ENCODE data around the gene SEPTIN6. TPM values are rescaled to one million over a fixed set of nuclear protein-coding genes. Genes with fewer than 3 reads are reported as not detected.

Gene SEPTIN6
- total RNA-seq, 1 experiment from 2014 or later = 7.7 TPM

DNA sequence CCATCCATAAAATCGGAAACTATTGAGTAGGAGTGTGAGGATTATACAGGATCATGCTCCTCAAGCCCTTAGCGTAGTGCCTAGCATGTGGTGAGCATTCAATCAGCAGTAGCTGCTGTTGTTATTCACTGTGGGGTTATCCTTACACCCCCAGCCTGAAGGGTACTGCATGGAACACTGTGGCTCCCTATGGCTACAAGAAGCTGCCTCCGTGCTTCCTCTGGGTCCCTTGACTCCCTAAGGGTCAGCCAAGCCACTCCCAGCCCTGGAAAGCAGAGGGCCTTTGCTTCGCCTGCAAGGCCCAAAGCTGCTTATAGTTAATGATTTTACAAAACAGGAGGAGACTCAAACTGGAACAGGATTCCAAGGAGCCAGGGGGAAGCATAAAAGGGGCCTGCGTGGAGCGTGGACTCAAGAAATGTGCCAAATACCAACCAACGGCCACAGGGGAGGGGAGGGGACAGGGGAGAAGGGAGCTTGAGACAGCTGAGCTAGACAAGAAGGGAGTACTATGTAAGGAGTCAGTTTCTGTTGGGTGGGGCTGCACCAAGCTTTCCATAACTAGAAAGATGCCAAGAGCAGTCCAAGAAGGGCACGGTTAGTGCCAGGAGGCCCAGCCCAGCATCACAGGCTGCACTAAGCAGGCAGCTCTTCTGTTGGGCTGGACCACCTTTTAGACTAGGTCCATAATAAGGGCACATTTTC lies 15.9 kb downstream of the SEPTIN6 start:
- no peak for DNase-seq
- Mint-ChIP-seq H3K27ac (ENCODE audit: unreplicated experiment) (no peak overlapping the region), H3K4me1 (ENCODE audit: low read depth, unreplicated experiment) (peaks cover 8% of the 10 kb centered on the region), H3K9me3 (ENCODE audit: low read depth, unreplicated experiment) (no peaks in the 10 kb centered on the region), H3K27me3 (ENCODE audit: unreplicated experiment) (no peaks in the 10 kb centered on the region), H3K4me3 (ENCODE audit: low read depth, unreplicated experiment) (no peak overlapping the region), H3K36me3 (ENCODE audit: insufficient read depth, unreplicated experiment) (no peaks in the 10 kb centered on the region)
- intact Hi-C loops (cut with micrococcal nuclease; ENCODE audit: unreplicated experiment) = no loop called here
- CTCF ChIA-PET = no interaction called here
- TF ChIP-seq, protein P1, sequence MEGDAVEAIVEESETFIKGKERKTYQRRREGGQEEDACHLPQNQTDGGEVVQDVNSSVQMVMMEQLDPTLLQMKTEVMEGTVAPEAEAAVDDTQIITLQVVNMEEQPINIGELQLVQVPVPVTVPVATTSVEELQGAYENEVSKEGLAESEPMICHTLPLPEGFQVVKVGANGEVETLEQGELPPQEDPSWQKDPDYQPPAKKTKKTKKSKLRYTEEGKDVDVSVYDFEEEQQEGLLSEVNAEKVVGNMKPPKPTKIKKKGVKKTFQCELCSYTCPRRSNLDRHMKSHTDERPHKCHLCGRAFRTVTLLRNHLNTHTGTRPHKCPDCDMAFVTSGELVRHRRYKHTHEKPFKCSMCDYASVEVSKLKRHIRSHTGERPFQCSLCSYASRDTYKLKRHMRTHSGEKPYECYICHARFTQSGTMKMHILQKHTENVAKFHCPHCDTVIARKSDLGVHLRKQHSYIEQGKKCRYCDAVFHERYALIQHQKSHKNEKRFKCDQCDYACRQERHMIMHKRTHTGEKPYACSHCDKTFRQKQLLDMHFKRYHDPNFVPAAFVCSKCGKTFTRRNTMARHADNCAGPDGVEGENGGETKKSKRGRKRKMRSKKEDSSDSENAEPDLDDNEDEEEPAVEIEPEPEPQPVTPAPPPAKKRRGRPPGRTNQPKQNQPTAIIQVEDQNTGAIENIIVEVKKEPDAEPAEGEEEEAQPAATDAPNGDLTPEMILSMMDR (IDR thresholded peaks at IDR 0.05; ENCODE audit: unreplicated experiment) = no peak
- no TSS peak for BruUV-seq (replicated peaks)

DNA sequence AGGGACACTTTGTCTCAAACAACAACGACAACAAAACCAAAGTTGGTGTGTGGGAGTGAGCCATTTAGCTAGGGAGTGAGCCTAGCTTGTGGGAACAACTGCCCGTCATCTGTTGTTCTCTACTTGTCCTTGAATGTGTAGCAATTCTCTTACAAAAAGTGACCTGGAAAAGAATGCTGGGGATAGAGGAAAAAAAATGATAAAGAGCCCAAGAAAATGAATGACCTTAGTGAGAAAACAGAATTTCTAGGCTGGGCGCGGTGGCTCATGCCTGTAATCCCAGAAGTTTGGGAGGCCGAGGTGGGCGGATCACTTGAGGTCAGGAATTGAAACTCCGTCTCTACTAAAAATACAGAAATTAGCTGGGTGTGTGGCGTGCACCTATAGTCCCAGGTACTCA lies 19.6 kb downstream of the SEPTIN6 start:
- CTCF ChIA-PET = no interaction called here
- no TSS peak for BruUV-seq (replicated peaks)
- peaks cover 10% of the 10 kb centered on the region for H3K4me1 Mint-ChIP-seq (ENCODE audit: low read depth, unreplicated experiment)
- no peak for DNase-seq
- TF ChIP-seq, protein P1 (IDR thresholded peaks at IDR 0.05; ENCODE audit: unreplicated experiment) = no peak
- H3K9me3 Mint-ChIP-seq (ENCODE audit: low read depth, unreplicated experiment) = no peaks in the 10 kb centered on the region
- H3K36me3 Mint-ChIP-seq (ENCODE audit: insufficient read depth, unreplicated experiment) = no peaks in the 10 kb centered on the region
- H3K4me3 Mint-ChIP-seq (ENCODE audit: low read depth, unreplicated experiment) = no peak overlapping the region
- no peaks in the 10 kb centered on the region for H3K27me3 Mint-ChIP-seq (ENCODE audit: unreplicated experiment)
- intact Hi-C loops (cut with micrococcal nuclease; ENCODE audit: unreplicated experiment) = no loop called here
- H3K27ac Mint-ChIP-seq (ENCODE audit: unreplicated experiment) = no peak overlapping the region

DNA sequence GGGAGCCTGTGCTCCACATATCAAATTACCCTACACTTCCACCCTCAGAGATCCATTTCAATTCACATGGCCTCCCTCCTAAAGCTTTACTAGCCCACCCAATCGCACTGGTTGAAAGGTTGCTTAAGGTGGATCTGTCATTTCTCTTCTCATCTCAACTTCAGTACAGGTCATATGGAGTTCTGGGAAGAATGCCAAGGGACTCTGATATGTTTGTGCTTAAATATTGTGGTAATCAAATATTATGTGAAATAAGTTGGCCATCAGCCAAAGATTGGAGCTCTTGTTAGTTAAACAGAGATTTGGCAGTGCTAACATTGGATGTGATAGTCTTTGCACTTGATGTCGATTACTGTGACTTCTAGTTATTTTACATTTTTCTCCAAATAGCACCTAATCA lies 20.5 kb downstream of the SEPTIN6 start:
- CTCF ChIA-PET = interaction anchor here (0.6 to 1.1 kb wide), 3 partner anchors 13 to 82 kb away, joined by 3 to 4 read pairs (median 3); no protein-coding TSS in a partner anchor
- TF ChIP-seq, protein P1 (IDR thresholded peaks at IDR 0.05; ENCODE audit: unreplicated experiment) = no peak
- no peaks in the 10 kb centered on the region for H3K27me3 Mint-ChIP-seq (ENCODE audit: unreplicated experiment)
- H3K36me3 Mint-ChIP-seq (ENCODE audit: insufficient read depth, unreplicated experiment) = no peaks in the 10 kb centered on the region
- H3K27ac Mint-ChIP-seq (ENCODE audit: unreplicated experiment) = no peak overlapping the region
- no TSS peak for BruUV-seq (replicated peaks)
- no peak overlapping the region for H3K4me3 Mint-ChIP-seq (ENCODE audit: low read depth, unreplicated experiment)
- no peaks in the 10 kb centered on the region for H3K9me3 Mint-ChIP-seq (ENCODE audit: low read depth, unreplicated experiment)
- DNase-seq = peak; percentile 19
- H3K4me1 Mint-ChIP-seq (ENCODE audit: low read depth, unreplicated experiment) = peaks cover 10% of the 10 kb centered on the region
- intact Hi-C loops (cut with micrococcal nuclease; ENCODE audit: unreplicated experiment) = no loop called here

DNA sequence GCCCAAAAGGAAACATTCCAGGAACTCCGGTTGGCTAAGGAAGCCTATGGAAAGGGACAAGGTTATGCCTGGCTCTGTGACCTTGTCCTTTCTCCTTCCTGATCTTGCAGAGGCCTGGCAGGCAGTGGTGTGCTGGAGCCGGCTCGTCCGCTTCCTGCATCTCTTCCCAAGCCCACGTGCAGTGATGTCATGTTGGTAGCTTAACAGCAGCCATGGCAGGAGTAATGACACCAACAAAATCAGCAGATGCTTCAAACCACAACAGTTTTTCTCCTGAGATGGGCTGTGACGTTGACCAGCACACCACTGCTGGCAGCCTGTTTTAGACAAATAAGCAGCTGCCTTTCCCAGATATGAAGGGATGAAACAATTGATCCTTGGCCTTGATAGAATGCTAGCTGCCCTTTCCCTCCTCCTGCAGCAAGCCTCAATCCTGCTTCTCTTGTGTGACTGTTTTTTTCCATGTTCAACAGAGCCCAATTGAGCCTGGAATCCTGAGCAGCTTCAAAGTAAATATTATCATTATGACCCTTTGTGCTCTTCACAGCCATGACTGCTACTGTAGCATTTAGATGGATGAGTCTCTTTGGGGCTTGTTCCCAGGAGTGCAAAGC lies 23.4 kb downstream of the SEPTIN6 start:
- DNase-seq = no peak
- H3K27me3 Mint-ChIP-seq (ENCODE audit: unreplicated experiment) = no peaks in the 10 kb centered on the region

More for the DNA sequence above, 23.4 kb downstream of the SEPTIN6 start:
- Mint-ChIP-seq H3K4me3 (ENCODE audit: low read depth, unreplicated experiment) (no peak overlapping the region), H3K4me1 (ENCODE audit: low read depth, unreplicated experiment) (peaks cover 10% of the 10 kb centered on the region), H3K27ac (ENCODE audit: unreplicated experiment) (no peak overlapping the region), H3K9me3 (ENCODE audit: low read depth, unreplicated experiment) (no peaks in the 10 kb centered on the region), H3K36me3 (ENCODE audit: insufficient read depth, unreplicated experiment) (no peaks in the 10 kb centered on the region)
- TF ChIP-seq, protein P1 (IDR thresholded peaks at IDR 0.05; ENCODE audit: unreplicated experiment) = no peak
- no TSS peak for BruUV-seq (replicated peaks)
- CTCF ChIA-PET = interaction anchor here (0.6 kb wide), 1 partner anchor 8 kb away, joined by 8 read pairs; no protein-coding TSS in a partner anchor
- intact Hi-C loops (cut with micrococcal nuclease; ENCODE audit: unreplicated experiment) = no loop called here

Measured in Calu3 (cell line).